Measurements from ENCODE around the gene PFKP. TPM values are rescaled to one million over a fixed set of nuclear protein-coding genes. Genes with fewer than 3 reads are reported as not detected.
"Not testable (repeated sequence)": the region's sequence is repeated elsewhere in the genome, so short reads cannot be mapped to it uniquely, and the experiment has no call there.

PFKP gene
- total RNA-seq, 4 donors from 2014 or later, result 64.3 to 261 (median 107) TPM

DNA sequence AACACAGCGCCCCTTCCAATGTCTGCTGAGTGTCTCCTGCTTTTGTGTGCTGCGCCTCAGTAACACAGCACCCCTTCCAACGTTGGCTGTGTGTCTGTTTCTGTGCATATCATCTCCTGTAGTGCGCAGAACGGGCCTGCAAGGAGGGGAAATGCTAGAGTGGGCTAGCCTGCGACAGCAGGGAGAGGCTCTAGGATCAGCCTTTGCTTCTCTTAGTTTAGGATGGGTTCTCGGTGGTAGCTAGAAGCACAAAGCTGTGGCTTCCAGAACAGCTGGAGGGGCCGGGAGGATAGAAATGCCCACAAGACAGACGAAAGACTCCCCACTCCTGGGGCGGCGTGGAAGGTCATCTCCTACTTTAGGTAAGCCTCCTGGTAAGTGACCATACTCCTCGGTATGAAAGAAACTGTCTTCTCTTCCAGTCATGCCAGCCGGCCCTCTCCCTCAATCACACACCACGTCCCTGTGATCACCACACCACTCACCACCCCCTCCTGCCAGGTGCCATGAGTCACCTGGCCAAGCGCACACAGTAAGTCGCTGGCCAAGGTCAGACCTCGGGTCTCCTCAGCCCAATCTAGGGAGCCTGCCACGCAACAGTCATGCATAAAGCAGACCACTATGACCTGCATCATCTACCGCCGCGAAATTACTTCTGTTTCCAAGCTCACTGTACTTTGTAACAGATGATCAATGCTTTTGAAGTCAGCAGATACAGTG is 100.4 kb downstream of the PFKP start:
- WGBS, 2 donors (ENCODE audit: low coverage in 1 of 2), result 94 to 100% methylated on average over 5 to 12 of the region's 21 CpGs
- no peaks in the 10 kb centered on the region for H3K9me3 ChIP-seq
- TF ChIP-seq, protein P1, sequence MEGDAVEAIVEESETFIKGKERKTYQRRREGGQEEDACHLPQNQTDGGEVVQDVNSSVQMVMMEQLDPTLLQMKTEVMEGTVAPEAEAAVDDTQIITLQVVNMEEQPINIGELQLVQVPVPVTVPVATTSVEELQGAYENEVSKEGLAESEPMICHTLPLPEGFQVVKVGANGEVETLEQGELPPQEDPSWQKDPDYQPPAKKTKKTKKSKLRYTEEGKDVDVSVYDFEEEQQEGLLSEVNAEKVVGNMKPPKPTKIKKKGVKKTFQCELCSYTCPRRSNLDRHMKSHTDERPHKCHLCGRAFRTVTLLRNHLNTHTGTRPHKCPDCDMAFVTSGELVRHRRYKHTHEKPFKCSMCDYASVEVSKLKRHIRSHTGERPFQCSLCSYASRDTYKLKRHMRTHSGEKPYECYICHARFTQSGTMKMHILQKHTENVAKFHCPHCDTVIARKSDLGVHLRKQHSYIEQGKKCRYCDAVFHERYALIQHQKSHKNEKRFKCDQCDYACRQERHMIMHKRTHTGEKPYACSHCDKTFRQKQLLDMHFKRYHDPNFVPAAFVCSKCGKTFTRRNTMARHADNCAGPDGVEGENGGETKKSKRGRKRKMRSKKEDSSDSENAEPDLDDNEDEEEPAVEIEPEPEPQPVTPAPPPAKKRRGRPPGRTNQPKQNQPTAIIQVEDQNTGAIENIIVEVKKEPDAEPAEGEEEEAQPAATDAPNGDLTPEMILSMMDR (IDR thresholded peaks at IDR 0.05), result no peak

DNA sequence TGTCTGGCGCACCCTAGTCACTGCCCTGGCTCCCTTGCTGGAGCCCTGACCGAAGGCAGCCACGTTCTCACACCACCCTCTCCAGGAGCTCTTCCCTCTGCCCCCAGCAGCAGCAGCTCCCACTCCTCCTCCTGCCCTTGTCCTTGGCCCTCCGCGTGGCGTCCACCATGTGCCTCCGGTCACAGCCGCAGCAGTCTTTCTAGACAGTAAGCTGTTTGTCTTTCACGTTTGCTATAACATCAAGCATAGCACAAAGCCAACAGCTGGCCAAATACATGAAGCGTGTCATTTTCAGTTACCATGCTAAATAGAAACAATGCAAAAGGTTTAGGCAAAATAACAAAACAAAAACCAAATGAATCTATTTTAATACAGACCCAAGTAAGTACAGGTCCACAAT is 101.9 kb downstream of the PFKP start:
- no peak for ATAC-seq
- Histone ChIP-seq H3K27me3 (no peaks in the 10 kb centered on the region), H3K4me3 (no peak overlapping the region), H3K27ac (no peak overlapping the region), H3K9me3 (no peaks in the 10 kb centered on the region), H3K4me1 (peaks cover 0 to 33% (median 10%) of the 10 kb centered on the region in 3 donors), H3K36me3 (peaks cover 0 to 58% of the 10 kb centered on the region in 2 donors)
- TF ChIP-seq POLR2AphosphoS5 (IDR thresholded peaks at IDR 0.05), result no peak
- no peak for TF ChIP-seq POLR2A (IDR thresholded peaks at IDR 0.05)
- no peak for TF ChIP-seq EP300 (IDR thresholded peaks at IDR 0.05)
- TF ChIP-seq, protein P1 (IDR thresholded peaks at IDR 0.05), result no peak
- 94 to 100% methylated on average over 2 to 8 of the region's 10 CpGs for WGBS, 2 donors (ENCODE audit: low coverage in 1 of 2)

More for the DNA sequence above, 100.4 kb downstream of the PFKP start:
- Histone ChIP-seq H3K4me3 (no peak overlapping the region), H3K36me3 (peaks cover 0 to 73% of the 10 kb centered on the region in 2 donors), H3K4me1 (peaks cover 0 to 25% (median 10%) of the 10 kb centered on the region in 3 donors), H3K27me3 (no peaks in the 10 kb centered on the region), H3K27ac (no peak overlapping the region)
- no peak for ATAC-seq

DNA sequence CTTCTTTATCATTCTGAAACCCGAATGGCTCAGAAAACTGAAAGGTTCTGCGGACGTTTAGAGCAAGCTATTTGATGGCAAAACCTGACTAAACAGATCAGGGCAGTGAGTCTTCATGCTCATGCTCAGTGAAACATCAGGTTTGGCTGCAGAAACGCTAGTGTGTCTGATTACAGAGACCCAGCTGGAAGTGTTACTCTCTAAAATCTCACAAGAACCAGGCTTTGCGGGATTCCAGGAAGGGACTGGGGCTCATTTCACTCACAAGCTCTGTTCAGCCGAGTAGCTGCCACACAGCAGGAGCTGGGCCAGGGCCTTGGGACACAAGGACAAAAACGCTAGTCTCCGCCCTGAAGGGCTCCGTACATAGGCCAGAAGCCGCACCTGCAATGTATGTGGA is 102.3 kb downstream of the PFKP start:
- Histone ChIP-seq H3K27me3 (no peaks in the 10 kb centered on the region), H3K9me3 (no peaks in the 10 kb centered on the region), H3K4me3 (no peak overlapping the region), H3K4me1 (peaks cover 0 to 33% (median 10%) of the 10 kb centered on the region in 3 donors), H3K36me3 (peaks cover 0 to 54% of the 10 kb centered on the region in 2 donors), H3K27ac (no peak overlapping the region)
- WGBS, 2 donors (ENCODE audit: low coverage in 1 of 2), result 80 to 88% methylated on average over 3 to 8 of the region's 10 CpGs
- no peak for ATAC-seq
- TF ChIP-seq, protein P1 (IDR thresholded peaks at IDR 0.05), result no peak
- TF ChIP-seq EP300 (IDR thresholded peaks at IDR 0.05), result no peak
- TF ChIP-seq POLR2AphosphoS5 (IDR thresholded peaks at IDR 0.05), result no peak
- TF ChIP-seq POLR2A (IDR thresholded peaks at IDR 0.05), result no peak

DNA sequence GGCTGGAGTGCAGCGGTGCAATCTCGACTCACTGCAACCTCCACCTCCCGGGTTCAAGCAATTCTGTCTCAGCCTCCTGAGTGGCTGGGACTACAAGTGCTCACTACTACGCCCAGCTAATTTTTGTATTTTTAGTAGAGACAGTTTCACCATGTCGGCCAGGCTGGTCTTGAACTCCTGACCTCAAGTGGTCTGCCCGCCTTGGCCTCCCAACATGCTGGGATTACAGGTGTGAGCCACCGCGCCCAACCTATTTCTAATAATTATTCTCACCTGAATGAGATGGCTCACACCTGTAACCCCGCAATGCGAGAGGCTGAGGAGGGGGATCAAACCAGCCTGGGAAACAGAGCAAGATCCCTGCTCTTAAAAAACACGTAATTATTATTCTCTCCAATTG is 104.1 kb downstream of the PFKP start:
- 92 to 94% methylated on average over 6 to 11 of the region's 11 CpGs for WGBS, 2 donors (ENCODE audit: low coverage in 1 of 2)
- H3K27me3 ChIP-seq, ATAC-seq, H3K9me3 ChIP-seq: not testable (repeated sequence)
- H3K4me3 ChIP-seq, result peak overlapping the region; percentile 52 to 90
- H3K36me3 ChIP-seq, result peaks cover 0 to 36% of the 10 kb centered on the region in 2 donors
- H3K4me1 ChIP-seq, result peaks cover 0 to 33% (median 10%) of the 10 kb centered on the region in 3 donors
- peak overlapping the region in 2 of 4 donors; percentile 89 to 94 for H3K27ac ChIP-seq

DNA sequence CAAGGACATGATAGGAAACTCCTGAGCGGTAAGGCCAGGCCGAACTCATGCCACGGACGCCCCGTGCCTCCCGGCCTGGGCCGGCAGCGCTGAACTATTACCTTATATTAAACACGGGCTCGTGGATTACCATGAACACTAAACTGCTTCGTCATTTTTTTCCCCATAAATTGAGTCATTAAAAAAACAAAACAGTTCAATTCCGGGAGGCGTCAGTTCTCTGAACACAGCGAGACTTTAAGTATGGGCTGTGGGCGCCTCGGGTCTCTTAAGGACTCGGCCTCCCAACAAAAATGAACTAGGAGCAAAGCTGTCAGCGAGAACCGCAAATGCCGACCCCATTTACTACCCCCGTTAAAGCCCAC is 104.7 kb downstream of the PFKP start:
- H3K4me3 ChIP-seq, result peak overlapping the region; percentile 52 to 90
- peak; percentile 0 for ATAC-seq
- 0% methylated on average over 6 to 19 of the region's 21 CpGs for WGBS, 2 donors (ENCODE audit: low coverage in 1 of 2)
- no peak for TF ChIP-seq POLR2AphosphoS5 (IDR thresholded peaks at IDR 0.05)
- no peak for TF ChIP-seq EP300 (IDR thresholded peaks at IDR 0.05)
- TF ChIP-seq POLR2A (IDR thresholded peaks at IDR 0.05), result no peak
- TF ChIP-seq, protein P1 (IDR thresholded peaks at IDR 0.05), result no peak
- no peaks in the 10 kb centered on the region for H3K9me3 ChIP-seq
- peaks cover 0 to 33% (median 10%) of the 10 kb centered on the region in 3 donors for H3K4me1 ChIP-seq
- peak overlapping the region; percentile 29 to 94 (median 89) for H3K27ac ChIP-seq
- H3K36me3 ChIP-seq, result peaks cover 0 to 30% of the 10 kb centered on the region in 2 donors
- H3K27me3 ChIP-seq, result no peaks in the 10 kb centered on the region
